ENCODE data around the gene CDC73.

DNA sequence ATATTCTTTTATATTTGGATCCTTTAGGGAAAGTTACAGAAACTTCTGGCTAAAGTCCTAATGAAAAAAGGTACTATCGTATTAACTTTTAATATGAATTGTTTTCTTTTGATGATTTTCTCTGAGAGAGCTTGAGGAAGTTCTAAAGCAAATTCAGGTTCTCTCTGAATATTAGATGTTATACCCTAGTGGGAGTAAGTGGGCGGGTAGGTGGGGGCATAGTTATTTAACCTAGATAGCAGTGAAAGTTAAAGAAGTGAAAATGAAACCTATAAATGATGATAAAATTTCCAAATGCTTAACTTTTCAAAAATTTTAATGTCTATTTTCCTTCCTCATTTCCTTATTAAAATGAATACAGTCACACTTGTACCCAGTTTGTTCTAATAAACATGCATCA lies 90.8 kb downstream of the CDC73 start:
- TF ChIP-seq EZH2 (IDR thresholded peaks at IDR 0.05; ENCODE audit: borderline replicate concordance): no peak
- TF ChIP-seq, protein P1, sequence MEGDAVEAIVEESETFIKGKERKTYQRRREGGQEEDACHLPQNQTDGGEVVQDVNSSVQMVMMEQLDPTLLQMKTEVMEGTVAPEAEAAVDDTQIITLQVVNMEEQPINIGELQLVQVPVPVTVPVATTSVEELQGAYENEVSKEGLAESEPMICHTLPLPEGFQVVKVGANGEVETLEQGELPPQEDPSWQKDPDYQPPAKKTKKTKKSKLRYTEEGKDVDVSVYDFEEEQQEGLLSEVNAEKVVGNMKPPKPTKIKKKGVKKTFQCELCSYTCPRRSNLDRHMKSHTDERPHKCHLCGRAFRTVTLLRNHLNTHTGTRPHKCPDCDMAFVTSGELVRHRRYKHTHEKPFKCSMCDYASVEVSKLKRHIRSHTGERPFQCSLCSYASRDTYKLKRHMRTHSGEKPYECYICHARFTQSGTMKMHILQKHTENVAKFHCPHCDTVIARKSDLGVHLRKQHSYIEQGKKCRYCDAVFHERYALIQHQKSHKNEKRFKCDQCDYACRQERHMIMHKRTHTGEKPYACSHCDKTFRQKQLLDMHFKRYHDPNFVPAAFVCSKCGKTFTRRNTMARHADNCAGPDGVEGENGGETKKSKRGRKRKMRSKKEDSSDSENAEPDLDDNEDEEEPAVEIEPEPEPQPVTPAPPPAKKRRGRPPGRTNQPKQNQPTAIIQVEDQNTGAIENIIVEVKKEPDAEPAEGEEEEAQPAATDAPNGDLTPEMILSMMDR (IDR thresholded peaks at IDR 0.05; ENCODE audit: poor library complexity): no peak
- TF ChIP-seq EZH2phosphoT487 (IDR thresholded peaks at IDR 0.05; ENCODE audit: low read depth, severe bottlenecking, unreplicated experiment): no peak

Data from hepatocyte (in vitro differentiated cells).